CD4-positive, alpha-beta T cell treated with Interleukin-17A for 4 hours (primary cell): ENCODE measurements around the gene TMEM273.

Source experiments
- DNase-seq: peaks from one replicate; pipeline ENCODE4 v3.0.0-alpha.2; 2020; ENCODE audit warnings: mixed read lengths

TMEM273 gene, protein sequence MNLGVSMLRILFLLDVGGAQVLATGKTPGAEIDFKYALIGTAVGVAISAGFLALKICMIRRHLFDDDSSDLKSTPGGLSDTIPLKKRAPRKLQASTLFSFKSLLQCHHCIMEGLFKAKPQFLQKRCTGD

DNA sequence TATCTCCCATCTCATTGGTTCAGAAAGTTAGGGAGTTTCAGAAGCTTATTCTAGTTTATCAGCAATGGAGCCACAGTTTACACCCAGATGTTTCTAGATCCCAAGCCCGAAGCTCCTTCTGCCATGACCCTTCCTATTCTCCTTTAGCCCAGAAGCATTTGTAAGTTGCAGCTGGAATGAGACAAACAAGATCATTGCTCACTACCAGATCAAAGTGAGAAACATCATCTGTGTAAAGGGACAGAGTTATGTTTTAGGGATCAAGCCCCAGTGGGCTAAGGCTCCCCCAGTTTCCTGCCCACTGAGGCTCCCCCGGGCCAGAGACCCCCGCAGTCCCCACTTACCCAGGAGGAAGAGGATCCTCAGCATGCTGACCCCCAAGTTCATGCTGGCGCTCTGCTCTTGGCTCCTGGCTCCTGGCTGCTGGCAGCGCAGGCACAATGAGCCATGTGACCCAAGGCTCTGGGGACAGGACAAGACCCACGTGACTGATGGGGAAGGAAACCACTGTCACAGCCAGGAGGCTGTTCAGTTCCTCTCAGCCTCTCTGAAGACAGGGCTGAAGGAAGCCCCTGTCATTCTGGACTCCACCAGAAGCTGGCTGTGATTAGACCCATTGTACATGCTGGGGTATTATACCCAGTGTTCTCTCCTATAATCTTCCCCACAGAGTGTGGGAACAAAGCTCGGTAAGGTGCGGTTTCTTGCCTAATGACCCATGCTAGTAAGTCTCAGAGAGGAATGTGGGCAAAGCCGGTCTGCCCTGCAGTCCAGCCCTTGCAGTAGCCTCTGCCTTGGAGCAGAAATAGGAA is at the start of gene TMEM273:
TSS of gene TMEM273 (minus strand) at position 442 of the 812 bp plus-strand sequence. CDS start at position 387, 55 bp downstream.
- peak; percentile 41 for DNase-seq

DNA sequence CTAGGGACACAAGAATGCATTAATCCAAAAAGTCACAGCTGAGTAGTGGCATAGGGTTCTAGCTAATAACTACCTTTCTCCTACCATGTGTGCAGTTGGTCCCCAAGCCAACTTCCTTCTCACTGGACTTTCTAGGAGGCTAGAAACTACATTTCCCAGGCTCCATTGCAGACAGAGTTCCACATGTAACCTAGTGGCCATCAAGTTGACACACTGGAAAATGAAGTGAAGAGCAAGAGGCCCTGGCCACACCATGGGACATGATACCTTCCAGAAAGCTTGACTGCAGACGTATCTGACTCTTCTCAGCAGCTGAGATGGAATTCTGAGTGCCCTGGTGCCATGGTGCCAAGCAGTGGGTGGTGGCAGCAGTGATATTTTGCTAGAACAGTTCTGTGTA is 49.8 kb upstream of the TMEM273 start:
- no peak for DNase-seq

DNA sequence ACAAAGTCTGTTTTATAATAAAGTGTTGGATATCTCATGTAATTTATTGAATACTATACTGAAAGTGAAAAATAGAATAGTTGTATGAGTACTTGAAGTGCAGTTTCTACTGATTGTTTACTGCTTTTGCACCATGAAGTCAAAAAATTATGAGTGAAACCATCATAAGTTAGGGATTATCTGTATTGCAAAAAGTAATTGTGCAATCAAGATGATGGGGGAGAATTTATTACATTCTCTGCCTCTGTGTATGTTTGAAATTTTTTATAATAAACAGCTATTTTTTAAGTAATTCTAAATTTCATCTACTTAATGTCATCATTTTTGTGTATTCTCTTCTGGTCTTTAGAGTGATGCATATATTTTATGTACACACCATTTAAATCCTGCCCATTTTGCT is 47.2 kb upstream of the TMEM273 start:
- DNase-seq, result no peak

DNA sequence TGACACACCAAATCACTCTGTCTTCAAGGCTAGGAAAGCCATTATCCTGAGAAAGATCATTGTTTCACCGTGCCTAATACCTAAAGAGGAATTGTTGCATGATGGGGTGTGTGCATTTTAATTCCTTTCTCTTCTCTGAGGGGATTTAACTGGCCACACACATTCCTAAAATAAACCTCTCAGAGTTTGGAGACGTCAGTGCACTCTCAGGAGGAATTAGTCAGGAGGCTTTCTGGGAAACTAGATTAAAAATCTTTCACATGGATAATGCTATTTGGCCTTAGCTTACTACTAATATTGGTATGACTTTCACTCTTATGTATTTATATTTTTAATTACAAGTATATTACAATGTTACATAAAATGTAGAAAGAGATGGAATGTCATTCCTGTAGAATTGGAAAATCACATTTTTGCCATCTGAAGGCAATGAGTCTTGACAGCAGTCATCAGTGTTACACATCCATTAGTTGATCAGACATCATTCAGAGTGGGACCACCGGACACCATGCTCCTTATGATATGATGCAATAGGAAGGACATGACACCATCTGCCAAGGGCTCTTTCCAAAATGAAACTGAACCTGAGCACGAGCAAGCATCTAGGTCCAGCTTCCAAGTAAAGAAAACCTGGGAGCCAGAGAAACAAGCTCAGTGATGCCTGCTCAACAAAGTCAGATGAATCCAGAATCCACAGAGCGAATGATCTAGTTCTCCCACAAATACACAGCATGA is 43.1 kb upstream of the TMEM273 start:
- no peak for DNase-seq

DNA sequence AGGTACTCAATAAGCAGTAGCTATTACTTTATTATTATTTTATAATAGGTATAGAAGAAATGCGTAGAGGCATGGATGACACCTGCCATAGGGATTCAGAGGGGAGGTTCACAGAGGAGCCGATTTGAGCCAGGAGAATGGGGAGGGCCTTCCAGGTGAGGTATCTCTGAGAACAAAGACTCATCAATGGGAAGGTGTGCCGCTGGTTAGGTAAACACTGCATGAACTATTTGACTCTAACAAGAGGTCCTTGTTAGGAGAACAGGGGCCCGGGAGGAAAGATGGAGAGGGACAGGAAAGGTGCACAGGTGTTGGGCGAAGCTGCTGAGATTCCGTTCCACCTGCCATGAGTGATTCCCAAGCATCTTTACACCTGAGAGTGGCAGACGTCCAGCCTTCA is 41.8 kb upstream of the TMEM273 start:
- DNase-seq, result no peak

DNA sequence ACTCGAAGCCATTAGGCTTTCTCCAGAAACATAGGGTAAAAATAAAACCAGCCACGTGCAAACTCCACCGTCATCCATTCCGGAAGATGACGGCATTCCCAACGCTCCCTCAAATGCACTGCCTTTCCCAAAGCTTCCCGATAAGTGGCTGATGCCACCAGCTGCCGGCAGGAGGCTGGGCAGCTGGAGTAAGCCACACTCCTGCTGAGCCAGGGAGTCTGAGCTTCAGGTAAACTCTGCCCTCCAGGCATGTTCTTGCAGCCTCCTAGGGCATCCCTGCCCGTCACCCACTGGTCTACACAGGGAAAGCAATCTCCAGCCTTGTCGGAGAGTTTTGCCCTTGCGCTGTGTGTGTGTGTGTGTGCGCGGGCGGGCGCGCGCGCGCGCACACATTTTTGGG is 40.5 kb upstream of the TMEM273 start:
- DNase-seq, result no peak

DNA sequence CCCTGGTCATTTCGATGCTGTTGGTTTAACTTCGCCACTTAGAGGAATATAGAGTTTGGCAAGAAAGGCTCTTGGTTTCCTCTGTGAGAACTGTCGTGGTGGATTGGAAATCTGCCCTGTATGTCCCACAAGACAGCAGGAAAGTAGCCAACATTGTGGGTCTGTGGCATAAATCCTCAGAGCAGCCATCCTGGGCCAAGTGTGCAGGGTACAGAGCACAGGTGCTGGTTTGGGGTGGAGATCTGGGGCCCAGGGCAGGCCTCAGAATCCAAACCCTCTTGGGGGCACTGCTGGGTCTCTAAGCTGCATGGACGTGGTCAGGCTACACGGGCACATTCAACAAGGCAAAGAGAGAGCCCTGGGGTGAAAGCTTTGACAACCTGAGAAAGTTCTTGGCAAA is 39.2 kb upstream of the TMEM273 start:
- no peak for DNase-seq

DNA sequence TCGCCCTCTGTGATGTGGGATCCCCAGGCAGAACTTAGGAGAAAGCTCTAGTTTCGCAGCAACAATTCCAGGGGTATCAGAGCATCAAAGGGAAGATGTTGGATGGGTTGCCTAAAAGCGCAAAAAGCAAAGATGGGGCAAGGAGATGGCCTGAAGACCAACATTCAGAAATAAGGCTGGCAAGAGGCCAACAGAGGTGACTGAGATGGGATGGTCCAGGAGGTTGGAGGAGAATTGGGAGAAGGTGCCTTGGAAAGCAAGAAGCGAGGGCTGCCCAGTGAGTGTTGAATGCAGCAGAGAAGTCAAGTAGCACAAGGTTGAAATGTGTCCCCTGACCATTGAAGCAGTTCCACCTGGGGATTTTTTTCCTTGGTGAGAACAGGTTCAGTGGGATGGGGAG is 38.4 kb upstream of the TMEM273 start:
- DNase-seq, result no peak

DNA sequence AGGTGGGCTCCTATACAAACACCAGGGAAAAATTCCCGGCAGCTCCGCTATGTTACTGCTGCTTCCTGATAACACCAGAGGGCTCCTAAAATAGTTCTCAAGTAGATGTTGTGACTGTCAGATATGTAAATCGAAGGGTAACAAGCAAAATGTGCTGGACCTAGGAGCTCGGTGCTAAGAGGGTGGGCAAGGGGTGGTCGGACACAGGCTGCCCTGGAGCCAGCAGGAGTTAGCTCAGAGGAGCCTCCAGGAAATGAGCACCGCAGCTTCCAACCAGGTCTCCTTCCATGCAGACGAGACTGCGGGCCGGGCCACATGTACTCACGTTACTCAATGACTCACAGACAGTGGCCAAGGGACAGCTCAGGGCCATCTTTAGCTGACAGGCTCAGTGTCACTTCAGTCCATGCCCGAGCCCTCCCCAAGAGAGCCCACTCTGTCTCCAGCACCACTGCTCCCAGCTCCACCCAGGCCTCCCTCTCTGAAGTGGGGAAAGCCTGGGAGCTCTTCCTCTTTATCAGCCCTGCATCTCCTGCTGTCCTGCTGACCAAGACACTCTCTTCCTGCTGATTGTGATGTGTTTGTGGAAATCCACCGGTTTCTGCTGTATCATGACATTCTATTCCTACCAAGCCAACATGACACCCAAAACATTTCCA is 37.2 kb upstream of the TMEM273 start:
- no peak for DNase-seq

DNA sequence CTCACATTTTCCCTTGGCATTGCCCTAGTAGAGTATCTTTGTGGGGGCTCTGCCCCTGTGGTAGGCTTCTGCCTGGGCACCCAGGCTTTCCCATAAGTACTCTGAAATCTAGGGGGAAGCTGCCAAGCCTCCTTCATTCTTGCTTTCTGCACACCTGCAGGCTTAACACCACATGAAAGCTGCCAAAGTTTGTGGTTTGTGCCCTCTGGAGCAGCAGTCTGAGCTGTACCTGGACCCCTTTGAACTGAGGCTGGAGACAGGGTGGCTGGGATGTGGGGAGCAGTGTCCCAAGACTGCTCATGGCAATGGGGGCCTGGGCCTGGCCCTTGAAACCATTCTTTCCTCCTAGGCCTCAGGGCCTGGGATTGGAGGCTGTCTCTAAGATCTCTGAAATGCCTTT is 35.0 kb upstream of the TMEM273 start:
- DNase-seq, result no peak

DNA sequence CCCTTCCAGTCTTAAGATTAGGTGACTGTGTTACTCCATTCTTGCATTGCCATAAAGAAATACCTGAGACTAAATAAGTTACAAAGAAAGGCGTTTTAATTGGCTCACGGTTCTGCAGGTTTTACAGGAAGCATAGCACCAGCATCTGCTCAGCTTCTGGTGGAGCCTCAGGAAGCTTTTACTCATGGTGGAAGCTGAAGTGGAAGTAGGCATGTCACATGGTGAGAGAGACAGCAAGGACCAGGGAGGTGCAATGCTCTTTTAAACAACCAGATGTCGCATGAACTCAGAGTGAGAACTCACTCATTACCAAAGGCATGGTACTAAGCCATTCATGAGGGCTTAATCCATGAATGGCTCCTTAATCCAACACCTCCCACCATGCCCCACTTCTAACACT is 34.0 kb upstream of the TMEM273 start:
- DNase-seq, result no peak

DNA sequence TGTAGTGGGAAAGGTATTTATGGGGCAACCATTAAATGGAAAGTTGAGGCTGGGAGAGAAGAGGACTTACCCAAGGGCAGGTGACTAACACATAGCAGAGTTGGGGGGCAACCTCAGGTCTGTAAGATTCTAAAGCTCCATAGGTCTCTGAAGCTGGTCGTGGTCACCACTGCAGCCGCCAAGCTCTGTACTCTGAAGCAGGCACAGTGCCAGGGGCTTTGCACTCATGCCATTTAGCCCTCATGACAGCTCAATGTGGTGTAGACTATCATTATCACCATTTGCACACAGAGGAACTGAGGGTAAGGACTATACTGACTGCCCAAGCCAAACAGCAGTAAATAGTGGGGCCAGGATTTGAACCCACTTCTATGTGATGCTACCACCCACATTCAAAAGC is 32.5 kb upstream of the TMEM273 start:
- DNase-seq, result no peak

DNA sequence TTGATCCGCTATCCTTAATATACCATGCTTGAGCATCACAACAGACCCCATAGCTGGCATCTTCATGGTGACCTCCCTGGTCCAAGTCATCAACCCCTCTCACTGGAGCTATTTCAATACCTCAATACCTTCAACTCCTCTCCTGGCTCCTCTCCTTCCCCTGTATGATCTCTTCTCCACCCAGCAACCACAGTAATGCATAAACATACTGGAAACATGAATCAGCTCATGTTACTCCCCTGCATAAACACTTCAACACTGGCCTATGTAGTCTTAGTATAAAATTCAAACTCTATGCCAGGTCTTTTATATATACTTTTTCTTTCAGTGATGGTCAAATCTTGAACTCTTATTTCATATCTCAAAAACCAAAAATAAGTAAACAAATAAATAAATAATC is 31.8 kb upstream of the TMEM273 start:
- no peak for DNase-seq

DNA sequence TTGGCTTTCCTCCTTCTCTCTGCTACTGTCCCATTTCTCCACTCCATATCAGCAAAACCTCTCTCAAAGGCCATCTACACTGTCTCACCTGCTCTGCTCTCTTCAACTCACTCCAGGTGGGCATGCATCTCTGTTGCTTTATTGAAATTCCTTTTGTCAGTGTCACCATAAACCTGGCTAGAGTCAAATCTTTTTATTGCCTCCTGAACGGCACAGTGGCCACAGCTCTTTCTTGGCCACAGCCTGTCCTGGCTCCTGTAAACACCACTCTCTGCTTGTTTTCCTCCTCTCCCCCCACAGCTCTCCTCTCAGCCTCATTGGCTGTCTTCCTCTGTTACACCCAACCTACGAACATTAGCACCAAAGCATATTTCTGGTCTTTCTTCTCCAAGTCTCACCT is 31.1 kb upstream of the TMEM273 start:
- no peak for DNase-seq

DNA sequence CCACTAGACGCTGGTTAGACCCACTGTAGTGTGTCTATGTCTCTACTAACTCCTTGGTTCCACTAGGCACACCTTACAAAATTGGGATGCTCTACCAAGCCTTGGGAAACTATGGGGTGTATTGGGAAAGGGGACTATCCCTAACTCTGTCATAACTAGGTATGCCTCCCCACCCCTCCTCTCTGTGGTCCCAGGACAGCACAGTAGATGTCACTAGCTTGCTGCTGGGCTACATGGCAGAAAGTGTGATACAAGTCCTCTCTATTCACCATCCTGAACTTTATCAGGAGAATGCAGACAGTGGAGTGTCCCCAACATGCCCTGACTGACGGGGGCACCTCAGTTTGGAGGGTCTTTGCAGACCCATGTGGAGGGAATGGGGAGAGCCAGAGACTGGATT is 30.3 kb upstream of the TMEM273 start:
- no peak for DNase-seq

DNA sequence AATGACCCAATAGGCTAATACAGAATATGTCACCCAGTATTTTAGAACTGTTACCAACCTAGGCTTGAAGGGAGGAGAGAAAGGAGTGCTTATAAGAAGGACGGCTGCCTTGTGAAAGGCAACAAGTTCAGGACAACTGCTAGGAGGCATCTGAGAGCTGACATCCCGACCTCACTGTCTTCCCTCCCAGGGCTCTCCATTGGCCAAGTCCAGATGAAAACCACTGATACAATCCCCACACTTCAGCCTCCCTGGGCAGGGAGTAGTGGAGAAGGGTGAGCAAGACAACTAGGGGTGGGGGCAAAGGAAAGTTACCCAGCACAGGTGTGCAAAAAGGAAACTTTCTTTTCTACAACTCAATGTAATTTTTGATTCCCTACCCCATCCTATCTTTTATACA is 29.5 kb upstream of the TMEM273 start:
- DNase-seq, result no peak

DNA sequence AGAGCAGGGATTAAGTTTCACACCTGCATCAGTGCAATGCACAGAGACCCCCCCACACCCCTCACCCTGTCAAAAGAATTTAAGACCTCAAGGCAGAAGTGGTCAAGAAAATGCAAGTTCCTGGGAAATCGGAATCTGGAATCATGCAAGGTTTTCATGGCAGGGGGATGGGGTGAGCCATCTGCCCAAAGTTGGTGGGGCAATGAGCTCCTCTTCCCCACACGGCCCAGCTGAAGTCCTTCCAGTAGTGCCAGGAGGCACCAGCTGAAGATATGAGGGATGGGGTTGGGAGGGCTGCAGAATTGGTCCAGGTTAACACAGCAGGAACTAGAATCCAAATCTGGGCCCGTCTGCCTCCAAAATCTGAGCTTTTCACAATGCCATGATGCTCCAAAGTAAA is 25.0 kb upstream of the TMEM273 start:
- no peak for DNase-seq

DNA sequence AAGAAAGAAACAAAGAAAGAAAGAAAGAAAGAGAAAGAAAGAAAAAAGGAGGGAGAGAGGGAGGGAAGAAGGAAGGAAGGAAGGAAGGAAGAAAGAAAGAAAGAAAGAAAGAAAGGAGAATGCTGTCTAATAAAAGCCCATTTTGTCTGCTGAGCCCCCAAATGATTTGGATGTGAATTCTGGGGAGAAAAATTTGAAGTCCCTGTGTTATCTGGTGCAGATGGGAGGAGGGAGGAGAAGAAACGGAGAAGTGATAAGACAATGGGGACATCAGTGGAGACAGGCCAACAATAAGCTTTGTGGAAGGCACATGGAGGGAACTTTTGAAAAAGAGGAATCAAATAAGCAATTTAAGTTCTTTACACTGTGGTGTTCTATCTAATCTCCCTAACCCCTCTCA is 24.6 kb upstream of the TMEM273 start:
- no peak for DNase-seq

DNA sequence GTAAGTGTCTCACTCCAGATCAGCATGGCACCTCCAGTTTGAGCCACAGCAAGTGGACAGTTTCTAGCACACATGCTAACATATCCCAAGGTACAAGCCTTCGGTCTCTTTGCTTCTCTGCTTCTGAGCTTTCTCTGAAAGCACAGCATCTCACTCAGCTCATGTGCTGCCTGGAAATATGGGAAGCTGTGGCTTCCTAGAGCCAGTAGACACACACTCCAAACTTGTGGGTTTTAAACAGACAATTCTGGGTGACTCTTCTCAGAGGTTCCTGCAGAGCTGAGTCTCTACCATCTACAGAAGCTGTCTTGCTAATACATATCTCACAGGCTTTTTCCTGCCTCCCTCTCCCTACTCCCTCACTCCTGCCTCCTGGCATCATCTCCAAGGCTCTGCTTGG is 23.9 kb upstream of the TMEM273 start:
- no peak for DNase-seq

DNA sequence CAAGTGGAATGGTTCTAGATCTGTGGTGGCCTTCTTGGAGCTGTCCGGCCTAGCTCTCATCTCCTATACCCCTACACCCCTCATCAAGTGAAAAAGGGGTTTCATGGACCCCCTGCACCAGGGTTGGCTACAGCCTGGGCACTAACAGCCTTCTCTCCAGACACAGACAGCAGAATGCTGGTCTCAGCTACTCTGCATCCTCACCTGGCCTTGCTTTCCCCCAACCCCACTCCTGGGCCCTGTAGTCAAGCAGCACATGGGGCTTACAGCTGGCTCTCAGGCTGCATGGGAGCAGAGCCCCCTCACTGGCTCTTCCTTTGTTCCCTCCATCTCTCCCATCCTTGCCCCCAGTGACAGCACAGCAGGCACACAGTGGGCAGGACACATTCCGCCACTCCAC is 20.8 kb upstream of the TMEM273 start:
- DNase-seq, result no peak

DNA sequence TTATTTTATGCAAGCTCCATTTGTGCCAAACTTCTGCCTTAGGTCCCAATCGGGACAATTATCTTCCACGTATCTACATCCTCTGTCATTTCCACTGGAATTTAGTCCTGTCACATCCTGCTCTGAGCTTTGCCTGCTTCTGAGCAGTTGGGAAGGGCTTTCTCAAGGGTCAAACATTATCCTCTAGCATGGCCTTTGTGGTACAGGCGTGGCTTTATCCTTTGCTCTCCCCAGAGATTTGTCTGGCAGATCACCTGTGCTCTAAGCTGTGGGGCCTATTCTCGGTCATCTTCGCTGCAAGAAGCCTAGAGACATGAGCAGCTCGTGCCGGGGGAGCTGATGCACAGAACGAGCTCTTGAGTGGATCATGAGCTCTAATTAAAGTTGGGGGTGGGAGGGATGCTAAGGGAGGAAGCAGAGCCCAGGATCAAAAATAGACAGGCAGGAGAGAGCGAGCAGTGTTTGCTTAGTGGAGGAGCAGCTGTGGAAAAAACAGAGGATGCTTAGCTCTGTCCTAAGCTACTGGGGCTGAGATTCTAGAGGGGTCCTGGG is 19.8 kb upstream of the TMEM273 start:
- DNase-seq, result no peak

DNA sequence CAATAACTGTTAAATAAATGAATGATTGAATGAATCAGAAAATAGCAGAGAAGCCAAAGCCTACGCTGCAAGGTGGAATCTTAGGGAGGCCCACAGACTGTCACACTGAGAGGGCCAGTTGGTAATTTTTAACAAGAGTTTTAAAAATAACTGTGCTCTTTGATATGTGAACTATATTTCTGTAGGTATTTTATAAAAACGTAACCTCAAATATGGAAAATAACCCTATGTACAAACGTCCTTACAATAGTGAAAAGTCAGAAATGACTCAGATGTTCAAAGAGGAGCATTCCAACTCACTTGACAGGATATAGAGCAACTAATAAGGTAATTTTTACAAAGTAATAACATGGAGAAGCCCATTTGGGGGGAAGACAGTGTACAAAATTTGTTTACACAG is 18.9 kb upstream of the TMEM273 start:
- DNase-seq, result no peak

DNA sequence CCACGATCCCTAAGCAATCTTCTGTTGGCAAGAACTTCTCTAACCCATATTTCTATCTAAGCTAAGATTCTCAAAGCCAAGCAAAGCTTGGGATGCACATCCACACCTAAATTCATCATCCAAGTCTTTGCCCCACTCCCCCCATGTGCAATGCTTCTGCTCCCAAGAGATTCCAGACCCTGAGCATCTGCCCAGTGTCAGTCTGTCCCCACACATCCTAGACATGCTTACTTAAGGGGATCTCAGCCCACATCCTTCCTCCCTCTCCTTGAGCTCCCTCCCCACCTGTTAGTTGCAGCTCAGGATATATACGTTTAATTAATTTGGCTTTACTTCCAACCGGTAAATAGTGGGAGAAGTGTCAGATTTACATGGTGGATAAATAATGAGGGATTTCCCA is 17.0 kb upstream of the TMEM273 start:
- no peak for DNase-seq
